Liver (tissue), 9 donors: ENCODE results near the gene SFT2D1. TPM values are rescaled to one million over a fixed set of nuclear protein-coding genes. Genes with fewer than 3 reads are reported as not detected.

Source experiments
- DNase-seq: peaks from one replicate; pipeline ENCODE4 v3.0.0-alpha.2; 2017; ENCODE audit warnings: low spot score
- H3K27ac ChIP-seq, 2 donors: one replicate each; pipeline ENCODE4 v1.7.0; 2013; ENCODE audit warnings: inconsistent platforms in 2 of 2, low read length in 2 of 2, control low read depth in 1 of 2, low read depth in 1 of 2, mild to moderate bottlenecking in 1 of 2
- H3K27me3 ChIP-seq, 4 donors: one replicate each; pipeline versions ENCODE4 v1.6.1 to v1.7.0; 2013; ENCODE audit warnings: low read length in 3 of 4, inconsistent platforms in 1 of 4, mild to moderate bottlenecking in 1 of 4, moderate library complexity in 1 of 4; ENCODE audit not compliant: control insufficient read depth in 4 of 4, insufficient read depth in 4 of 4
- H3K36me3 ChIP-seq, 4 donors: one replicate each; pipeline versions ENCODE4 v1.6.1 to v1.7.0; 2013; ENCODE audit warnings: low read length in 3 of 4, mild to moderate bottlenecking in 3 of 4, low read depth in 1 of 4, moderate library complexity in 1 of 4; ENCODE audit not compliant: control insufficient read depth in 4 of 4, insufficient read depth in 3 of 4
- H3K4me1 ChIP-seq, 4 donors: one replicate each; pipeline versions ENCODE4 v1.6.1 to v1.7.0; 2013; ENCODE audit warnings: low read length in 3 of 4, mild to moderate bottlenecking in 3 of 4, moderate library complexity in 1 of 4; ENCODE audit not compliant: control insufficient read depth in 4 of 4, insufficient read depth in 4 of 4
- H3K4me3 ChIP-seq, 3 donors: one replicate each; pipeline versions ENCODE4 v1.6.1 to v1.7.0; 2013; ENCODE audit warnings: low read length in 3 of 3, control low read depth in 1 of 3, low read depth in 1 of 3, mild to moderate bottlenecking in 1 of 3
- H3K9ac ChIP-seq, 2 donors: one replicate each; pipeline ENCODE4 v1.7.0; 2013; ENCODE audit warnings: low read length in 2 of 2, mild to moderate bottlenecking in 2 of 2, moderate library complexity in 2 of 2, control low read depth in 1 of 2, low read depth in 1 of 2
- H3K9me3 ChIP-seq, 4 donors: one replicate each; pipeline versions ENCODE4 v1.6.1 to v1.7.0; 2013; ENCODE audit warnings: low read length in 3 of 4; ENCODE audit not compliant: control insufficient read depth in 4 of 4
- ATF3 ChIP-seq: IDR thresholded peaks from 2 replicates; pipeline ENCODE4 v1.6.1; 2016; ENCODE audit warnings: antibody characterized with exemption
- CTCF ChIP-seq: fragments of 150-350 bp; IDR thresholded peaks from 2 replicates; pipeline ENCODE4 v1.5.1; 2017; ENCODE audit warnings: improper control_type of control experiment, low read depth, low read length; ENCODE audit not compliant: missing input control
- EGR1 ChIP-seq, 2 donors: IDR thresholded peaks; 2 replicates each; pipeline ENCODE4 v1.6.1; 2016 to 2018; ENCODE audit warnings: antibody characterized with exemption in 2 of 2, low read depth in 2 of 2
- FOXA1 ChIP-seq: IDR thresholded peaks from 2 replicates; pipeline ENCODE4 v1.6.1; 2016; ENCODE audit warnings: antibody characterized with exemption
- FOXA2 ChIP-seq: IDR thresholded peaks from 2 replicates; pipeline ENCODE4 v1.6.1; 2016; ENCODE audit warnings: antibody characterized with exemption
- GABPA ChIP-seq, 2 donors: IDR thresholded peaks in 1 of 2; conservative IDR thresholded peaks in 1 of 2; 2 replicates each; pipeline ENCODE4 v1.6.1; 2016; ENCODE audit warnings: antibody characterized with exemption in 2 of 2, mild to moderate bottlenecking in 1 of 2, moderate library complexity in 1 of 2
- HNF4A ChIP-seq, 2 donors: conservative IDR thresholded peaks; 2 replicates each; pipeline ENCODE4 v1.6.1; 2016; ENCODE audit warnings: antibody characterized with exemption in 2 of 2, mild to moderate bottlenecking in 2 of 2
- HNF4G ChIP-seq: IDR thresholded peaks from 2 replicates; pipeline ENCODE4 v1.6.1; 2016; ENCODE audit warnings: antibody characterized with exemption
- JUND ChIP-seq, 2 donors: IDR thresholded peaks; 2 replicates each; pipeline ENCODE4 v1.6.1; 2016; ENCODE audit warnings: antibody characterized with exemption in 2 of 2
- NR2F2 ChIP-seq: IDR thresholded peaks from 2 replicates; pipeline ENCODE4 v1.6.1; 2016; ENCODE audit warnings: antibody characterized with exemption
- RAD21 ChIP-seq, 2 donors: IDR thresholded peaks; 2 replicates each; pipeline ENCODE4 v1.6.1; 2016; ENCODE audit warnings: antibody characterized with exemption in 2 of 2, mild to moderate bottlenecking in 2 of 2
- REST ChIP-seq: IDR thresholded peaks from 2 replicates; pipeline ENCODE4 v1.6.1; 2016; ENCODE audit warnings: antibody characterized with exemption, mild to moderate bottlenecking
- RXRA ChIP-seq, 2 donors: IDR thresholded peaks; 2 replicates each; pipeline ENCODE4 v1.6.1; 2017 to 2018; ENCODE audit warnings: antibody characterized with exemption in 2 of 2, mild to moderate bottlenecking in 1 of 2
- SP1 ChIP-seq: IDR thresholded peaks from 2 replicates; pipeline ENCODE4 v1.6.1; 2018; ENCODE audit warnings: antibody characterized with exemption, mild to moderate bottlenecking
- TAF1 ChIP-seq: conservative IDR thresholded peaks from 2 replicates; pipeline ENCODE4 v1.6.1; 2016; ENCODE audit warnings: antibody characterized with exemption, mild to moderate bottlenecking
- YY1 ChIP-seq: IDR thresholded peaks from 2 replicates; pipeline ENCODE4 v1.6.1; 2016; ENCODE audit warnings: antibody characterized with exemption, mild to moderate bottlenecking
- WGBS: extraction: QIAGEN DNeasy Blood & Tissue Kit; methylation state at CpG from one replicate; pipeline ENCODE4 v1.1.7; 2013; 5-methylcytosine and 5-hydroxymethylcytosine counted together
- polyA plus RNA-seq, 2 donors: library from polyadenylated mRNA; stranded (reverse) in 1 of 2; unstranded in 1 of 2; fragments of 200-250 nt in 1 of 2; fragments of >200 nt in 1 of 2; fragmentation: Nextera tagmentation in 1 of 2; extraction: Ambion mirVana in 1 of 2; gene quantifications; one replicate each; pipeline versions ENCODE4 v1.2.1 to v1.2.3, GENCODE V29; 2013 to 2015
- total RNA-seq, 2 donors: library from RNA; depleted of rRNA; stranded (reverse); fragments of >200 nt; gene quantifications; one replicate each; pipeline ENCODE4 v1.2.3, GENCODE V29; 2014
- TF ChIP-seq, protein P1 (sequence below): IDR thresholded peaks from 2 replicates; pipeline ENCODE4 v1.6.1; 2016; ENCODE audit warnings: antibody characterized with exemption
- TF ChIP-seq, protein P2 (sequence below): IDR thresholded peaks from 2 replicates; pipeline ENCODE4 v1.6.1; 2016; ENCODE audit warnings: antibody characterized with exemption
- donor health status: healthy.
- donor health status: healthy.
- donor health status: healthy.
- donor health status: healthy.
- donor health status: healthy.

The SFT2D1 gene
- total and polyA plus RNA-seq, 4 donors, result 9.5 to 16.6 (median 15.2) TPM

GRCh38 chr6:166286839-166287271 lies 55.5 kb downstream of the SFT2D1 start:
- no peaks in the 10 kb centered on the region for H3K9me3 ChIP-seq
- peak overlapping the region; percentile 18 to 20 for H3K27ac ChIP-seq
- no peaks in the 10 kb centered on the region for H3K36me3 ChIP-seq
- H3K9ac ChIP-seq, result no peak overlapping the region
- H3K4me3 ChIP-seq, result no peak overlapping the region
- 33% methylated on average over 8 of the region's 8 CpGs for WGBS
- TF ChIP-seq RXRA (IDR thresholded peaks at IDR 0.05) (peak; percentile 72 to 79), HNF4A (conservative IDR thresholded peaks at IDR 0.05) (peak; percentile 64 to 72), FOXA2 (no peak), NR2F2 (peak; percentile 44), HNF4G (peak; percentile 20)
- TF ChIP-seq, protein P1, sequence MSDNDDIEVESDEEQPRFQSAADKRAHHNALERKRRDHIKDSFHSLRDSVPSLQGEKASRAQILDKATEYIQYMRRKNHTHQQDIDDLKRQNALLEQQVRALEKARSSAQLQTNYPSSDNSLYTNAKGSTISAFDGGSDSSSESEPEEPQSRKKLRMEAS, result no peak
- TF ChIP-seq, protein P2, sequence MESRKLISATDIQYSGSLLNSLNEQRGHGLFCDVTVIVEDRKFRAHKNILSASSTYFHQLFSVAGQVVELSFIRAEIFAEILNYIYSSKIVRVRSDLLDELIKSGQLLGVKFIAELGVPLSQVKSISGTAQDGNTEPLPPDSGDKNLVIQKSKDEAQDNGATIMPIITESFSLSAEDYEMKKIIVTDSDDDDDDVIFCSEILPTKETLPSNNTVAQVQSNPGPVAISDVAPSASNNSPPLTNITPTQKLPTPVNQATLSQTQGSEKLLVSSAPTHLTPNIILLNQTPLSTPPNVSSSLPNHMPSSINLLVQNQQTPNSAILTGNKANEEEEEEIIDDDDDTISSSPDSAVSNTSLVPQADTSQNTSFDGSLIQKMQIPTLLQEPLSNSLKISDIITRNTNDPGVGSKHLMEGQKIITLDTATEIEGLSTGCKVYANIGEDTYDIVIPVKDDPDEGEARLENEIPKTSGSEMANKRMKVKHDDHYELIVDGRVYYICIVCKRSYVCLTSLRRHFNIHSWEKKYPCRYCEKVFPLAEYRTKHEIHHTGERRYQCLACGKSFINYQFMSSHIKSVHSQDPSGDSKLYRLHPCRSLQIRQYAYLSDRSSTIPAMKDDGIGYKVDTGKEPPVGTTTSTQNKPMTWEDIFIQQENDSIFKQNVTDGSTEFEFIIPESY, result no peak
- no peak for DNase-seq
- H3K4me1 ChIP-seq, result no peaks in the 10 kb centered on the region
- no peaks in the 10 kb centered on the region for H3K27me3 ChIP-seq

DNA sequence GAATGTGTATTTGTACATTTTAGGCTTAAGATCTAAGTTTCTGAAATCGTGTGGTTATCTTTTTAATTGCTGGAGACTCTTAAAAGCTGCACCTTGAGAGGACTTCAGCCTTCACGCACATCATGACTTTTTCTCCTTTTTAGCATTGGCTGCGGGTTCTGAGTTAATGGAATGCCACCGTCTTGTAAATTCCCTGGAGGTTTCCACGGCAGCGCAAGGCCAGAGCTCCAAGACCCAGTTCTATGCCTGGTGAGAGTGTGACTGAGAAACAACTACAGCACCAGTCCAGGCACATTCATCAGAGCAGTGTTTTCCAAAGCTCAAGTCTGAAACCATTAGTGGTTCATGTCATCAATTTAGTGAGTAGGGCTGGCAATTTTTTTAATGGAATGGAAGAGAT lies 57.1 kb downstream of the SFT2D1 start:
- DNase-seq, result no peak
- H3K27me3 ChIP-seq, result no peaks in the 10 kb centered on the region
- TF ChIP-seq FOXA1 (no peak), NR2F2 (no peak), HNF4A (conservative IDR thresholded peaks at IDR 0.05) (no peak), HNF4G (no peak), GABPA (IDR thresholded peaks at IDR 0.05 in 1 of 2, conservative IDR thresholded peaks at IDR 0.05 in 1 of 2) (no peak), JUND (IDR thresholded peaks at IDR 0.05) (no peak), YY1 (no peak), CTCF (no peak), RXRA (IDR thresholded peaks at IDR 0.05) (no peak), SP1 (no peak), EGR1 (IDR thresholded peaks at IDR 0.05; ENCODE audit: low read depth in 2 of 2) (no peak), RAD21 (IDR thresholded peaks at IDR 0.05) (no peak), FOXA2 (no peak), ATF3 (no peak), TAF1 (no peak), REST (no peak)
- TF ChIP-seq, protein P1, result no peak
- TF ChIP-seq, protein P2, result no peak
- WGBS, result 90% methylated on average over 6 of the region's 6 CpGs
- H3K4me3 ChIP-seq, result no peak overlapping the region
- H3K9ac ChIP-seq, result no peak overlapping the region
- no peaks in the 10 kb centered on the region for H3K9me3 ChIP-seq
- H3K27ac ChIP-seq, result no peak overlapping the region
- no peaks in the 10 kb centered on the region for H3K36me3 ChIP-seq
- no peaks in the 10 kb centered on the region for H3K4me1 ChIP-seq
